ENCODE results near the gene UNC13D.
"Not testable (repeated sequence)": the region's sequence is repeated elsewhere in the genome, so short reads cannot be mapped to it uniquely, and the experiment has no call there.

Gene UNC13D

DNA sequence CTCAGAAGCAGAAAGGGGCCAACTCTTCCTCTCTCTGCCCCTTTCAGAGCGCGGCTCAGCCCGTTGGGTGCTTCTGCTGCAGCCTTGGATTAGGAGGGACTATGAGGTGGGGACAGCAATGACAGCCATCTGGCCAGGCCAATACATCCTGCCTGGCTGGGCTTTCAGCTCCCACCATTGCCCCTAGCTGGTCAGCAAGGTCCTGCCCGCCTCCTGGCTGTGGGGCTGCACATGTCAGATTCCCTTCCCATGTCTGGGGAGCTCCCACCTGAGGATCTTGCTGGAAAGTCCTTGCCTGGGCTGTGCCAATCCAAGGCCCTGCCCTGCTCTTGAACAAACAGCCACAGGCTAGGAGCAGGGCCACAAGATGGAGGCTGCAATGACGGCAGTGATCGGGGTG, 44.3 kb upstream of the UNC13D start:
- no peak for TF ChIP-seq SUZ12 (IDR thresholded peaks at IDR 0.05; ENCODE audit: extremely low read depth, insufficient read depth, insufficient read length)
- TF ChIP-seq YY1 (IDR thresholded peaks at IDR 0.05; ENCODE audit: insufficient read depth, insufficient read length) = no peak
- no peak for TF ChIP-seq ZNF274 (IDR thresholded peaks at IDR 0.05; ENCODE audit: low read depth, low read length)
- DNase-seq (ENCODE audit: low read depth, low spot score) = no peak
- no peaks in the 10 kb centered on the region for H3K27me3 ChIP-seq (ENCODE audit: insufficient read depth, insufficient read length)
- H3K36me3 ChIP-seq (ENCODE audit: insufficient read depth, insufficient read length, low read length) = peaks cover 54% of the 10 kb centered on the region
- no peaks in the 10 kb centered on the region for H3K9me3 ChIP-seq (ENCODE audit: insufficient read depth, low read length)
- H3K4me1 ChIP-seq (ENCODE audit: insufficient read depth, insufficient read length) = peaks cover 13% of the 10 kb centered on the region
- H3K4me3 ChIP-seq (ENCODE audit: insufficient read length, low read depth) = no peak overlapping the region
- no peak overlapping the region for H3K9ac ChIP-seq (ENCODE audit: insufficient read length, low read depth)

DNA sequence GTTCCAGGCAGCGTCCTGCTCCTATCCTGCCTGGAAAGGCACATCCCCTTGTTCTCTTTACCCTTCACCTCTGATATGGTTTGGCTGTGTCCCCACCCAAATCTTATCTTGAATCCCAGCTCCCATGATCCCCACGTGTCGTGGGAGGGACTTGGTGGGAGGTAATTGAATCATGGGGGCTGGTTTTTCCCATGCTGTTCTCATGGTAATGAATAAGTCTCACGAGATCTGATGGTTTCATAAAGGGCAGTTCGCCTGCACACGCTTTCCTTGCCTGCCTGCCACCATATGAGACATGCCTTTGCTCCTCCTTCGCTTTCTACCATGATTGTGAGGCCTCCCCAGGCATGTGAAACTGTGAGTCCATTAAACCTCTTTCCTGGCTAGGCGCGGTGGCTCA, 41.7 kb upstream of the UNC13D start:
- not testable (repeated sequence) for H3K4me3 ChIP-seq (ENCODE audit: insufficient read length, low read depth); H3K9me3 ChIP-seq (ENCODE audit: insufficient read depth, low read length); H3K9ac ChIP-seq (ENCODE audit: insufficient read length, low read depth); DNase-seq (ENCODE audit: low read depth, low spot score); H3K27me3 ChIP-seq (ENCODE audit: insufficient read depth, insufficient read length); H3K4me1 ChIP-seq (ENCODE audit: insufficient read depth, insufficient read length)
- H3K36me3 ChIP-seq (ENCODE audit: insufficient read depth, insufficient read length, low read length) = peaks cover 28% of the 10 kb centered on the region

DNA sequence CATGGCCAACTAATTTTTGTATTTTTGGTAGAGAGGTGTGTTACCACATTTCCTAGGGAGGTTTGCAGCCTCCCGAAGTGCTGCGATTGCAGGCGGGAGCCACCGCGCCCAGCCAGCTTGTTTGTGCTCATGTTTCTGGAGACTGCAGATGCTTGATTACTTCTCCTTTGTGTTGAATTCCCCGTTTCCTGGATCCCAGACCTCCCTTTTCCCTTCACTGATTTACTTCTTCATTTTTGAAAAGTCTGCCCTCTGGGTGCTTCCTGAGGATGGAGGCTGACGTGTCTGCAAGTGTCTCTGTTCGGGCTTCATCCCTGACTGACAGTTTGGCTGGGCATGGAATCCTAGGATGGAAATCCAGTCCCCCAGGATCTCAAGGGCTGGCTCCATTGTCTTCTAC, 41.2 kb upstream of the UNC13D start:
- no peaks in the 10 kb centered on the region for H3K27me3 ChIP-seq (ENCODE audit: insufficient read depth, insufficient read length)

DNA sequence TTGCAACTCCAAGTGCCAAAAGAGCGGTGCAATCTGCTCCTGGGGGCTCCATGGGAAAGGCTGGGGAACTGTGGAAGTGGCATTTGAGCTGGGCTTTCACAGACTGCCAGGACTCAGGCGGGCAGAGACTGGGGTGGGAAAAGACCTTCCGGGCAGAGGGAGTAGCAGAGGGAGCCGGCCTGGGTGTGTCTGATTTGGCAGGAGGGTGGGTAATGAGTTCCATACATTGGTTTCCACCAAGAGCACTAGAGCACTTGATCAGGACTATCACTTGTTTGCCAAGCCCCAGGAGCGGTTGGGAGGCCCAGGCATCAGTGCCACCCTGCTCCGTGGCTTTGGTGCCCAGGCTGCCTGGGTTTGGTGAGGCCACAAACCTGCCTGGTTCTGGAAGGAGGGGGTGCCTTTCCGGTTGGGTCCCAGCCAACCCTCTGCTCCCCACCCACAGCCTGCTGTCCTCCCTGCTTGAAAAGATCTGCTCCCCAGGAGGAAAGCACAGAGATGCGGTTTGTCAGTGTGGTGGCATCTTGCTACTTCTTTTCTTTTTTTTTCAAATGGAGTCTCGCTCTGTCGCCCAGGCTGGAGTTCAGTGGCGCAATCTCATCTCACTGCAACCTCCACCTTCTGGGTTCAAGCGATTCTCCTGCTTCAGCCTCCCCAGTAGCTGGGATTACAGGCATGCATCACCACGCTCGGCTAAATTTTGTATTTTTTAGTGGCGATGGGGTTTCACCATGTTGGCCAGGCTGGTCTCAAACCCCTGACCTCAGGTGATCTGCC, 37.7 kb upstream of the UNC13D start:
- Histone ChIP-seq H3K4me3 (ENCODE audit: insufficient read length, low read depth) (no peak overlapping the region), H3K36me3 (ENCODE audit: insufficient read depth, insufficient read length, low read length) (peaks cover 3% of the 10 kb centered on the region), H3K9ac (ENCODE audit: insufficient read length, low read depth) (no peak overlapping the region), H3K9me3 (ENCODE audit: insufficient read depth, low read length) (no peaks in the 10 kb centered on the region), H3K4me1 (ENCODE audit: insufficient read depth, insufficient read length) (peaks cover 2% of the 10 kb centered on the region), H3K27me3 (ENCODE audit: insufficient read depth, insufficient read length) (peaks cover 9% of the 10 kb centered on the region)
- no peak for DNase-seq (ENCODE audit: low read depth, low spot score)
- TF ChIP-seq YY1 (IDR thresholded peaks at IDR 0.05; ENCODE audit: insufficient read depth, insufficient read length) (no peak), SUZ12 (IDR thresholded peaks at IDR 0.05; ENCODE audit: extremely low read depth, insufficient read depth, insufficient read length) (no peak), ZNF274 (IDR thresholded peaks at IDR 0.05; ENCODE audit: low read depth, low read length) (no peak)

More for the DNA sequence above, 41.2 kb upstream of the UNC13D start:
- no peak overlapping the region for H3K9ac ChIP-seq (ENCODE audit: insufficient read length, low read depth)
- no peak for DNase-seq (ENCODE audit: low read depth, low spot score)
- no peak overlapping the region for H3K4me3 ChIP-seq (ENCODE audit: insufficient read length, low read depth)
- no peak for TF ChIP-seq SUZ12 (IDR thresholded peaks at IDR 0.05; ENCODE audit: extremely low read depth, insufficient read depth, insufficient read length)
- no peak for TF ChIP-seq ZNF274 (IDR thresholded peaks at IDR 0.05; ENCODE audit: low read depth, low read length)
- TF ChIP-seq YY1 (IDR thresholded peaks at IDR 0.05; ENCODE audit: insufficient read depth, insufficient read length) = no peak
- no peaks in the 10 kb centered on the region for H3K9me3 ChIP-seq (ENCODE audit: insufficient read depth, low read length)
- peaks cover 24% of the 10 kb centered on the region for H3K36me3 ChIP-seq (ENCODE audit: insufficient read depth, insufficient read length, low read length)
- peaks cover 8% of the 10 kb centered on the region for H3K4me1 ChIP-seq (ENCODE audit: insufficient read depth, insufficient read length)

DNA sequence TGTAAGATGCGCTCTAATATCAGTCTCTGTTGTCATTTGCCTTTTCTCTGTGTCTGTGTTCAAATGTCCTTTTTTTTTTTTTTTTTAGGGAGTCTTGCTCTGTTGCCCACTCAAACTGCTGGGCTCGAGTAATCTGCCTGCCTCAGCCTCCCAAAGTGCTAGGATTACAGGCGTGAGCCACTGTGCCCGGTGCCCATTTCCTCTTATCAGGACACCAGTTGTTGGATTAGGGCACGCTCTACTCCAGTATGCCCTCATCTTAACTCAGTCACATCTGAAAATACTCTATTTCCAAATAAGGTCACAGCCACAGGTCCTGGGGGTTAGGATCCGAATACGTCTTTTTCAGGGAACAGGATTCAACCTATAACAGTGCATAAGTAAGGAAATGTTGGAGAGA, 36.1 kb upstream of the UNC13D start:
- Histone ChIP-seq H3K27me3 (ENCODE audit: insufficient read depth, insufficient read length) (peaks cover 13% of the 10 kb centered on the region), H3K4me1 (ENCODE audit: insufficient read depth, insufficient read length) (peaks cover 16% of the 10 kb centered on the region), H3K4me3 (ENCODE audit: insufficient read length, low read depth) (no peak overlapping the region), H3K36me3 (ENCODE audit: insufficient read depth, insufficient read length, low read length) (peaks cover 15% of the 10 kb centered on the region), H3K9me3 (ENCODE audit: insufficient read depth, low read length) (no peaks in the 10 kb centered on the region), H3K9ac (ENCODE audit: insufficient read length, low read depth) (no peak overlapping the region)
- no peak for DNase-seq (ENCODE audit: low read depth, low spot score)
- TF ChIP-seq SUZ12 (IDR thresholded peaks at IDR 0.05; ENCODE audit: extremely low read depth, insufficient read depth, insufficient read length) = no peak
- no peak for TF ChIP-seq YY1 (IDR thresholded peaks at IDR 0.05; ENCODE audit: insufficient read depth, insufficient read length)
- TF ChIP-seq ZNF274 (IDR thresholded peaks at IDR 0.05; ENCODE audit: low read depth, low read length) = no peak

DNA sequence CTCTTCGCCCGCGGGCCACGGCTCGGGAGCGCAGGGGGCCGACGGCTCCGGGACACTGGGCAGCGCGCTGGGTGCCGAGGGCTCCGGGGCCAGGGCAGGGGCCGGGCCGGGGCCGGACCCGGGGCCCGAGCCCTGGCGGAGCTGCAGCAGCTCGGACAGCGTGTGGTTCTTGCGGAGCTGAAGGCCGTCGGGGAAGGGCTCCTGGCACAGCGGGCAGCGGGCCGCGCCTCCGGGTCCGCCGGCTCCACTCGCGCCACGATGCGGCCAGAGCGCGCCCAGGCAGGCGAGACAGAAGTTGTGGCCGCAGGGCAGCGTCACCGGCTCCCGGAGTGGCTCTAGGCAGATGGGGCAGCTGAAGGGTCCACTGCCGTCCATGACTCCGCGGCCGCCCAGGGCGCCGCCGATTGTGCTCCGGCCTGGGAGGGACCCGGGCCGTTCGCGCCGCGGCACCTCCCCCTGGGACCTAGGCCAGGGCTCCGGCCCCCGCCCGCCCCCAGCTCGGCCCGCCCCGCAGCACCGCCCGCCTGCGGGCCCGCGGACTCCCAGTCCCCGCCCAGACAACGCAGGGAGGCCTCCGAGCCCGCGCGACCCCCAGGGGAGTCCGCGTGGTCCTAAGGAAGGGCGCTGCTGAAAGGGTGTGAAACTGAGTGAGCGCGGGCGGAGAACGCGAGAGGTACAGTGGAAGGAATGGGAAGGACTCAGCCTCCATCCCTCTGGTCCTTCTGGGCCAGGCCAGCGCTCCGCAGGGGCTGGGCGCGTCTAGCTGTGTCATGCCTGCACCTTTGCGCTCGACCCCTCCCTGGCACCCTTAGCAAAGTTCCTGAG, 34.2 kb upstream of the UNC13D start, which contains the start of gene TRIM47:
TSS of gene TRIM47 (minus strand) at position 408 of the 825 bp plus-strand sequence. CDS start at position 375, 33 bp downstream.
- H3K4me1 ChIP-seq (ENCODE audit: insufficient read depth, insufficient read length) = peaks cover 16% of the 10 kb centered on the region

DNA sequence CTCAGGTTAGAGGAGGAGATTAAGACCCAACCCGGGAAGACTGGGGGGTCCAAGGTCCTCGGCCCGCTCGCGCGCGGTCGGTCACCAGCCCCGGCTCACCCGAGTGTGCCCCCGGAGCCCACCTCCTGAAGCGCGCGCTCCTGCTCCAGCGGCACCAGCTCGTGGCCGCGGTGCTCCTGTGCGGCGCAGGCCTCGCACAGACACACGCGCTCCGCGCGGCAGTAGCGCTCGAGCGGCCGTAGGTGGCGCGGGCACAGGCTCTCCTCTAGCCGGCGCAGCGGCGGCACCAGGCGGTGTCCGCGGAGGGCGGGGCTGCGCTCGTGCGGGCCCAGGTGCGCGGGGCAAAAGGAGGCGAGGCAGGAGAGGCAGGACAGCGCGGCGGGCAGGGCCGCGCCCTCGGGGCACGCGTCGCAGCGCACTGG, 33.6 kb upstream of the UNC13D start:
- TF ChIP-seq YY1 (IDR thresholded peaks at IDR 0.05; ENCODE audit: insufficient read depth, insufficient read length) (no peak), ZNF274 (IDR thresholded peaks at IDR 0.05; ENCODE audit: low read depth, low read length) (no peak), SUZ12 (IDR thresholded peaks at IDR 0.05; ENCODE audit: extremely low read depth, insufficient read depth, insufficient read length) (no peak)
- no peak for DNase-seq (ENCODE audit: low read depth, low spot score)
- Histone ChIP-seq H3K4me1 (ENCODE audit: insufficient read depth, insufficient read length) (peaks cover 18% of the 10 kb centered on the region), H3K27me3 (ENCODE audit: insufficient read depth, insufficient read length) (peaks cover 13% of the 10 kb centered on the region), H3K4me3 (ENCODE audit: insufficient read length, low read depth) (peak overlapping the region; percentile 64), H3K9ac (ENCODE audit: insufficient read length, low read depth) (peak overlapping the region; percentile 90), H3K9me3 (ENCODE audit: insufficient read depth, low read length) (no peaks in the 10 kb centered on the region), H3K36me3 (ENCODE audit: insufficient read depth, insufficient read length, low read length) (peaks cover 32% of the 10 kb centered on the region)

More for the DNA sequence above, 34.2 kb upstream of the UNC13D start, which contains the start of gene TRIM47:
- TF ChIP-seq ZNF274 (IDR thresholded peaks at IDR 0.05; ENCODE audit: low read depth, low read length) (no peak), YY1 (IDR thresholded peaks at IDR 0.05; ENCODE audit: insufficient read depth, insufficient read length) (no peak), SUZ12 (IDR thresholded peaks at IDR 0.05; ENCODE audit: extremely low read depth, insufficient read depth, insufficient read length) (no peak)
- peak within 1 kb of the TSS; percentile 90 for H3K9ac ChIP-seq (ENCODE audit: insufficient read length, low read depth)
- DNase-seq (ENCODE audit: low read depth, low spot score) = no peak
- H3K9me3 ChIP-seq (ENCODE audit: insufficient read depth, low read length) = no peaks in the 10 kb centered on the region
- peak within 1 kb of the TSS; percentile 64 for H3K4me3 ChIP-seq (ENCODE audit: insufficient read length, low read depth)
- H3K27me3 ChIP-seq (ENCODE audit: insufficient read depth, insufficient read length) = peaks cover 13% of the 10 kb centered on the region
- peaks cover 32% of the 10 kb centered on the region for H3K36me3 ChIP-seq (ENCODE audit: insufficient read depth, insufficient read length, low read length)
